Measurements from ENCODE around the gene TNNC1.

The TNNC1 gene

GRCh38 chr3:52442409-52443267 lies 11.2 kb downstream of the TNNC1 start:
- DNase-seq (ENCODE audit: low spot score): no peak

GRCh38 chr3:52441772-52442332 lies 12.0 kb downstream of the TNNC1 start:
- no peak for DNase-seq (ENCODE audit: low spot score)

- peak; percentile 55 for DNase-seq (ENCODE audit: low spot score)
These were observed 12.6 kb downstream of the TNNC1 start for GRCh38 chr3:52441091-52441771.

DNA sequence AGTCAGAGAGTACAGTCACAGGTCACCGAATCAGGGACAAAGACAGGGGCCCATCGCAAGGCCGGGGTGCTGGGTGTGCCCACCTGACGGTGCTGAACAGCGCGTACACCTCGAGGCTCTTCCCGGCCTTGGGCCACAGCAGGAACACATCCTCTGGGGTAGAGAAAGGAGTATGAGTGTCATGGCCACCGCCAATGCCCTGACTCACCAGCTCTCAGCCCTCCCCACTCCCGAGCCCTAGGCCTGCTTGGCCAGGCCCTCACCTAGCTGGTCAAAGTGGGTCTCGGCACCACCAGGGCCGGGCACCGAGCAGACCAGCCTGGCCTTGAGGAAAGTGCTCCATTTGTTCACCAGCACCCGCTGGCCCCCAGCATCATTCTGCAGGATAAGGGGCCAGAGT lies 13.2 kb downstream of the TNNC1 start:
- no peak for DNase-seq (ENCODE audit: low spot score)

GRCh38 chr3:52440249-52440551 lies 13.6 kb downstream of the TNNC1 start:
- peak; percentile 59 for DNase-seq (ENCODE audit: low spot score)

GRCh38 chr3:52439426-52440248 lies 14.2 kb downstream of the TNNC1 start:
- no peak for DNase-seq (ENCODE audit: low spot score)

GRCh38 chr3:52438579-52439425 lies 15.0 kb downstream of the TNNC1 start:
- DNase-seq (ENCODE audit: low spot score): peak; percentile 45

DNA sequence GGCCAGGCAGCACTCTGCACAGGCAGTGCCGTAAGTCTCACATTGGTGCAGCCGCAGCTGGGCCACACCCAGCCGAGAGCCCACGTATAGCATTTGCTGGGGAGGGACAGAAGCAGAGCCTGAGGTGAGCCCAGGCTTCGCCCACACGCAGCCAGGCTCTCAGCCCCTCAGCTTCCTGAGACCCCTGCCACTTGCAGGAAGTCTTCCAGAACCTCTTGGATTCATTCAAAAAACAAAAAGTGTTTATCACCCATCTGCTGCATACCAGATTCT lies 15.8 kb downstream of the TNNC1 start:
- no peak for DNase-seq (ENCODE audit: low spot score)

DNA sequence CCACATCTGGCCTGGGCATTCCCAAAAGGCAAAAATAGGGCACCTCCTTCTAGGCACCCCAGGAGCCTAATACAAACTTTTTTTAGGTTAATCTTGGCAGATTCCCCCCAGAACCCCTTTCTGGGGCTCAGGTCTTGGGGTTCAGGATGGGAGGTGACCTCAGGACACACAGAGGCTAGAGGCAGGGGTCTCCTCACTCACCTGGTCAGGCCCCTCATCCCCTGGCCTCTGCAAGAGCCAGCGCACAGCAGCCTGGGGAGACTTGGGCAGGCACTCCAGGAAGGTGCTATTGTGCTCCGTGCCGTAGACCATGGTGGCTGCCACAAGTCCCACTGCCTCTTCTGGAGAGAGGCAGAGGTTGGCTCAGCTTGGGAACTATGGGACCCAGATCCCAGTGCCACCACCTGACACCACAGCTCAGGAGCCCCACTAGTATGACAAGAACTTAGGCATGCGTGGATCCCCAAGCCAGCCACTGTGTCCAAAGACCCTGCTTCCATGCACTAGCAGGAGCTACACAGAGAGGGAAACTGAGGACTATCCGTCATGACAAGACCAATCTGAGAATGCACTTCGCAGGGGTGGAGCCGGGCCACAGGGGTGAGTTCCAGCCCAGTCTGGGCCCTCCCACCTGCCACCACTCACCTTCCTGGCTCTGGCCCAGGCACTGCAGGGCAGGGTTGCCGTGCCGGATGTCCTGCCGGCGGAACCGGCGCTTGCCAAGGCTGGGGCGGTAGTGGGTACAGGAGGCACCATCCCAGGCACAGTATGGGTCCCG lies 16.3 kb downstream of the TNNC1 start:
- no peak for DNase-seq (ENCODE audit: low spot score)

- no peak for DNase-seq (ENCODE audit: low spot score)
These were observed 17.2 kb downstream of the TNNC1 start for GRCh38 chr3:52436500-52437149.

GRCh38 chr3:52435246-52436101 lies 18.4 kb downstream of the TNNC1 start:
- DNase-seq (ENCODE audit: low spot score): no peak

GRCh38 chr3:52434491-52435115 lies 19.2 kb downstream of the TNNC1 start:
- no peak for DNase-seq (ENCODE audit: low spot score)

- DNase-seq (ENCODE audit: low spot score): no peak
These were observed 19.8 kb downstream of the TNNC1 start for GRCh38 chr3:52433996-52434479.

GRCh38 chr3:52433328-52433995 lies 20.4 kb downstream of the TNNC1 start:
- no peak for DNase-seq (ENCODE audit: low spot score)

- DNase-seq (ENCODE audit: low spot score): no peak
These were observed 21.1 kb downstream of the TNNC1 start for GRCh38 chr3:52432691-52433141.

DNA sequence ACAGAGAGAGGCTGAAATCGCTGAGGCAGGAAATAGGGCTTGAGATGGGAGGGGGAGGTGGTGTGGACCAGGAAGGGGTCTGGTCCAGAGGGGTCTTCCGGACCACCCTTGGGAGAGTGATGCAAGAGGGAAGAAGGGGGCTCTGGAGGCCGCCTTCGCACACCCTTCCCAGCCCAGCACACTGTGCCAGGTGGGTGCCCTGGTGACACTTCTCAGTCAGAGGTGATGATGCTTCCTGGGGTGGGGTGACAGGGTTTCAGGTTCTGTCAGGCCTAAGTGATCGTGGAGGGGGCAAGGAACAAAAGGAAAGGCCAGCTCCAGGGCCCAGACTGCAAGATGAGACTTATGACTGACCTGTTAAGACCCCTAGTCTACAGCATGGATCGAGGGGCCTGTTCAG lies 21.6 kb downstream of the TNNC1 start:
- no peak for DNase-seq (ENCODE audit: low spot score)

GRCh38 chr3:52431459-52432223 lies 22.2 kb downstream of the TNNC1 start:
- no peak for DNase-seq (ENCODE audit: low spot score)
